T follicular helper cell (primary cell): ENCODE data around the gene SLC38A8.

Experiments used
- DNase-seq: peaks from one replicate; pipeline ENCODE4 v3.0.0-alpha.2; 2020; ENCODE audit warnings: low read depth

SLC38A8 gene

DNA sequence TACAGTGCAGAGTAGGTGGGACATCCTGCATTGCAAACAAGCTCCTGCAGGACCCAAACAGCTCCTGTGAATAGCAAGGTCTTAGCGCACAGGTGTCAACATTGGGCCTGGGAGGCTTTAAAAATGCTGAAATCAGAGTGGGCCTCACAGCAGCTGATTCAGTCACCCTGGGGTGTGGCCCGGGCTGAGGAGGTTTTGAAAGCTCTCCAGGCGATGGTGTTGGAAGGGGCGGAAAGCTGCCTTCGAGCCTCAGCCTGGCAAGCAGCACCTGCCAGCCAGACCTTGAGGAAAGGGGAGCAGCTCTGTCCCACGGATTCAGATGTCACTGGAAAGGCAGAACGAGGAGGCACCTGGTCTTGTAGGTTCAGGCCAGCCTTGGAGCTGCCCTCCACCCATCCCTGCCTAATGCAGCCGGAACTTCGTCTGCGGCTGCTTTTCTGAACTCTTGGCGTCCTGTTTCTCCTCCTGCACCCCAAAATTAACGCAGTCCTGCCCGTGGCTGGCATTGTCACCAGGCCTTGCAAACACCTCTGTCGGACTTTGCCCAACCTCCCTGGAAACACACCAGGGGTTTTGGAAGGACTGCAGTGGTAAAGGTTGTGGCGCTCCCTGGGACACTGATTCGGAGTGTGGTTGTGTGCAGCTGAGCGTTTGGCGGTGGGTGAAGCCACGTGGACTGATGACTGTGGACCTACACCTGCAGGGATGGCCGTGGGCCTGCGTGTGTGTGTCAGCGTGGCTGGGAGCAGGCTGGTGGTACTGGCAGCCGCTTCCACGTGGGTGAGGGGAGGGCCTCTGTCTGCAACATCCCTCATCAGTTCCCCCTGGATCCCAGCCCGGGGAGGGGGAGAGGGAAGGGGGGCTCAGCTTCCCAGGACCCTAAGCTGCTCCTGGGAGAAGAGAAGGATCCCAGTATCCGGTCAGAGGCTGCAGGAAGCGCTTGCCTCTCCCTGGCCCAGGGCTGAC lies 71.1 kb downstream of the SLC38A8 start:
- no peak for DNase-seq

GRCh38 chr16:83970430-83970815 lies 72.2 kb downstream of the SLC38A8 start:
- no peak for DNase-seq

- no peak for DNase-seq
These were observed 72.7 kb downstream of the SLC38A8 start for GRCh38 chr16:83969771-83970429.

- no peak for DNase-seq
These were observed 73.5 kb downstream of the SLC38A8 start for GRCh38 chr16:83968891-83969649.

- DNase-seq, result no peak
These were observed 74.2 kb downstream of the SLC38A8 start for GRCh38 chr16:83968306-83968851.

- DNase-seq, result no peak
These were observed 74.7 kb downstream of the SLC38A8 start, which contains the start of gene NECAB2 for GRCh38 chr16:83967838-83968305. Gene NECAB2 (plus strand): TSS chr16:83968244. CDS start chr16:83968649, 405 bp downstream.

DNA sequence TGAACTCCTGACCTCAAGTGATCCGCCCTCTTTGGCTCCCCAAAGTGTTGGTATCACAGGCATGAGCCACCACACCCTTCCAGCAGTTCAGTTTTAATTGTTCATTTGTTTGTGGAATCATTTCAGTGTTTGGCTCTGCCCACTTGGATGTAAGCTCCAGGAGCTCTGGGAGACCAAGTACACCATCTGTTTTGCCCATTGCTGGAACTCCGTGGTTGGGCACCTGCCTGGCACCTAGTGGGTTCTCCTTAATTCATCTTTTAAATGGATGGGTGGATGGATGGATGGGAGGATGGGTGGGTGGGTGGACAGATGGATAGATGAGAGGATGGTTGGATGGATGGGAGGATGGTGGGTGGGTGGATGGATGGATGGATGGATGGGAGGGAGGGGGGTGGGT lies 75.5 kb downstream of the SLC38A8 start:
- DNase-seq, result no peak

- no peak for DNase-seq
These were observed 76.4 kb downstream of the SLC38A8 start for GRCh38 chr16:83966153-83966696.

DNA sequence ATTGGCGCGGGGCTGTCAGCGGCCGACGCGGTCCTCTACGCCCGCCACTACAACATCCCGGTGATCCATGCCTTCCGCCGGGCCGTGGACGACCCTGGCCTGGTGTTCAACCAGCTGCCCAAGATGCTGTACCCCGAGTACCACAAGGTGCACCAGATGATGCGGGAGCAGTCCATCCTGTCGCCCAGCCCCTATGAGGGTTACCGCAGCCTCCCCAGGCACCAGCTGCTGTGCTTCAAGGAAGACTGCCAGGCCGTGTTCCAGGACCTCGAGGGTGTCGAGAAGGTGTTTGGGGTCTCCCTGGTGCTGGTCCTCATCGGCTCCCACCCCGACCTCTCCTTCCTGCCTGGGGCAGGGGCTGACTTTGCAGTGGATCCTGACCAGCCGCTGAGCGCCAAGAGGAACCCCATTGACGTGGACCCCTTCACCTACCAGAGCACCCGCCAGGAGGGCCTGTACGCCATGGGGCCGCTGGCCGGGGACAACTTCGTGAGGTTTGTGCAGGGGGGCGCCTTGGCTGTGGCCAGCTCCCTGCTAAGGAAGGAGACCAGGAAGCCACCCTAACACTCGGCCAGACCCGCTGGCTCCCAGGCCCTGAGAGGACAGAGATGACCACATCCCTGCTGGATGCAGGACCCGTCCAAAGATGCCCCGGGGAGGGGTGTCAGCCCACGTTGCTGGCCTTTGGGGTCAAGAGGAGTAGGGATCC lies 77.0 kb downstream of the SLC38A8 start:
- DNase-seq, result no peak

GRCh38 chr16:83964684-83965443 lies 77.7 kb downstream of the SLC38A8 start:
- DNase-seq, result no peak

GRCh38 chr16:83963277-83964119 lies 79.1 kb downstream of the SLC38A8 start:
- DNase-seq, result no peak

DNA sequence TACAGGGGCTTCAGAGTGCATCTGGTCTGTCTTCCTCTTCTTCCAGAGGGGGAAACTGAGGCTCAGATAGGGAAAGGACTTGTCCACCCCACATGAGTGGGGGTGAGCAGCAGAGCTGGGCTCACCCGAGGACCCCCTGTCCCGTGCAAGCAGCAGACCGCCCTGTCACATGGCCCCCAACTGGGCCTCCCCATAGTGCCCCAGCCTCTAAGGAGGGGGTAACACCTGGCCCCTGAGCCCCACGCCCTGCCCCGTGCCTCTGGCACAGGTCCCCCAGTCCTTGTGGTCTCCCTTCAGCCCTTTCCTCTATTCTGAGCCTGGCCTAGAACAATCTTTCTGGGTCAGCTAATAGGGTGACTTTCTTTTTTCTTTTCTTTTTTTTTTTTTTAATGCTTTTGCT lies 81.0 kb downstream of the SLC38A8 start:
- no peak for DNase-seq

DNA sequence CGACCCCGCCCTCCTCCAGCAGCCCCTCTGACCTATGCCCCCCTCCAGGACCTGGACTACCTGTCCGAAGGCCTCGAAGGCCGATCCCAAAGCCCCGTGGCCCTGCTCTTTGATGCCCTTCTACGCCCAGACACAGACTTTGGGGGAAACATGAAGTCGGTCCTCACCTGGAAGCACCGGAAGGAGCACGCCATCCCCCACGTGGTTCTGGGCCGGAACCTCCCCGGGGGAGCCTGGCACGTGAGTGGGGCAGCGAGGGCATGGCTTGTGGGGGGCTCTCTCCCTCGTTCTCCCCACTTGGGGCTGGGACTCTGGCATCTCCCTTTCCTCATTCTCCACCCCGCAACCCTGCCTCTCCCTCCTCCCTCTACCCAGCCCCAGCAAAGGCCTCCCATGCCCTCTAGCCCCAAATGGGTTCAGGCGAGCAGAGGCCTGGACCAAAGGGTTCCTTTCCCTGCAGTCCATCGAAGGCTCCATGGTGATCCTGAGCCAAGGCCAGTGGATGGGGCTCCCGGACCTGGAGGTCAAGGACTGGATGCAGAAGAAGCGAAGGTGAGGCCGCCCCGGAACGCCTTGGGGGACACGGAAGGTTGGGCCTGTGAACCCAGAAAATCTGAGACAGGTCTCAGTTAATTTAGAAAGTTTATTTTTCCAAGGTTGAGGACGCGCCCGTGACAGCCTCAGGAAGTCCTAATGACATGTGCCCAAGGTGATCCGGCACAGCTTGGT lies 81.9 kb downstream of the SLC38A8 start:
- no peak for DNase-seq
